PC-9 (cell line): ENCODE results near the gene GPM6B. TPM values are rescaled to one million over a fixed set of nuclear protein-coding genes. Genes with fewer than 3 reads are reported as not detected.

Source experiments
- Bru-seq: library from RNA; stranded (reverse); fragments of 400-500 nt; gene quantifications from one replicate; lab custom pipeline; 2021; lab: Mats Ljungman, UMichigan
- BruChase-seq, 2 experiments: library from RNA; stranded (reverse); fragments of 400-500 nt; gene quantifications; one replicate each; lab custom pipeline; 2021; lab: Mats Ljungman, UMichigan
- BruUV-seq: library from RNA; stranded (reverse); fragments of 400-500 nt; replicated peaks from 2 replicates; lab custom pipeline; 2021; lab: Mats Ljungman, UMichigan
- CTCF ChIA-PET: fragments of 300-600 bp; sonication (Branson Sonifier 250); formaldehyde crosslinking; loops from one replicate; lab custom pipeline; 2022; ENCODE audit warnings: antibody characterized with exemption; lab: Charles Lee
- POLR2A ChIA-PET: fragments of 300-600 bp; sonication (Branson Sonifier 250); formaldehyde crosslinking; loops from one replicate; lab custom pipeline; 2022; ENCODE audit warnings: antibody characterized with exemption; ENCODE audit not compliant: unreplicated experiment; lab: Charles Lee
- DNase-seq, 2 experiments: peaks; one replicate each; pipeline versions ENCODE4 v3.0.0 to v3.0.0-alpha.2; 2015 to 2022; ENCODE audit warnings: mixed read lengths in 1 of 2
- H2AFZ ChIP-seq: fragments of 200-600 bp; sonication (generic); 2 replicates; pipeline ENCODE4 v1.8.1; 2017; ENCODE audit warnings: antibody characterized with exemption
- H3F3A ChIP-seq: fragments of 200-600 bp; sonication (generic); 2 replicates; pipeline ENCODE4 v1.8.1; 2017; ENCODE audit warnings: antibody characterized with exemption, mild to moderate bottlenecking, low read depth; ENCODE audit not compliant: insufficient read depth
- H3K27ac ChIP-seq: fragments of 200-600 bp; sonication (generic); 2 replicates; pipeline ENCODE4 v1.6.1; 2016; ENCODE audit warnings: mixed run types
- H3K27me3 ChIP-seq: fragments of 200-600 bp; sonication (generic); 2 replicates; pipeline ENCODE4 v1.6.1; 2016; ENCODE audit warnings: low read depth, mixed run types; ENCODE audit not compliant: insufficient read depth
- H3K36me3 ChIP-seq: fragments of 200-600 bp; sonication (generic); 2 replicates; pipeline ENCODE4 v1.6.1; 2016; ENCODE audit warnings: low read depth, mixed run types
- H3K4me1 ChIP-seq: fragments of 200-600 bp; sonication (generic); replicated peaks from 2 replicates; pipeline ENCODE4 v1.6.1; 2016; ENCODE audit warnings: mixed run types; ENCODE audit not compliant: insufficient read depth
- H3K4me2 ChIP-seq: fragments of 200-600 bp; sonication (generic); 2 replicates; pipeline ENCODE4 v1.6.1; 2017; ENCODE audit warnings: mixed run types
- H3K4me3 ChIP-seq: fragments of 200-600 bp; sonication (generic); 2 replicates; pipeline ENCODE4 v1.6.1; 2016; ENCODE audit warnings: mixed run types
- H3K79me2 ChIP-seq: fragments of 200-600 bp; sonication (generic); 2 replicates; pipeline ENCODE4 v1.6.1; 2017; ENCODE audit warnings: low read depth, mixed run types
- H3K9me2 ChIP-seq: fragments of 200-600 bp; sonication (generic); 2 replicates; pipeline ENCODE4 v1.8.1; 2017; ENCODE audit warnings: mild to moderate bottlenecking; ENCODE audit not compliant: insufficient read depth
- H3K9me3 ChIP-seq: fragments of 200-600 bp; sonication (generic); 2 replicates; pipeline ENCODE4 v1.8.1; 2016; ENCODE audit warnings: low read depth; ENCODE audit not compliant: insufficient read depth
- H4K20me1 ChIP-seq: fragments of 200-600 bp; sonication (generic); 2 replicates; pipeline ENCODE4 v1.8.1; 2017; ENCODE audit not compliant: insufficient read depth
- EZH2 ChIP-seq: fragments of 200-600 bp; sonication (generic); IDR thresholded peaks from 2 replicates; pipeline ENCODE4 v1.8.0; 2017; ENCODE audit warnings: antibody characterized with exemption, low read depth
- intact Hi-C: fragments of 100-400 bp; cut with micrococcal nuclease; formaldehyde crosslinking; loops from one replicate; pipeline ENCODE4 v1.10.0; 2022; ENCODE audit not compliant: unreplicated experiment
- long read RNA-seq: library from polyadenylated mRNA; stranded (forward); transcript quantifications from one replicate; pipeline ENCODE4 v2.0.0, GENCODE V29; 2022
- total RNA-seq: library from RNA; stranded (reverse); gene quantifications from 2 replicates; pipeline ENCODE4 v1.2.3, GENCODE V29; 2021
- TF ChIP-seq, protein P1 (sequence below): fragments of 200-600 bp; sonication (generic); conservative IDR thresholded peaks from 2 replicates; pipeline ENCODE4 v1.6.1; 2017; ENCODE audit warnings: mixed run types, antibody characterized with exemption, mild to moderate bottlenecking, moderate library complexity

GPM6B gene, protein sequence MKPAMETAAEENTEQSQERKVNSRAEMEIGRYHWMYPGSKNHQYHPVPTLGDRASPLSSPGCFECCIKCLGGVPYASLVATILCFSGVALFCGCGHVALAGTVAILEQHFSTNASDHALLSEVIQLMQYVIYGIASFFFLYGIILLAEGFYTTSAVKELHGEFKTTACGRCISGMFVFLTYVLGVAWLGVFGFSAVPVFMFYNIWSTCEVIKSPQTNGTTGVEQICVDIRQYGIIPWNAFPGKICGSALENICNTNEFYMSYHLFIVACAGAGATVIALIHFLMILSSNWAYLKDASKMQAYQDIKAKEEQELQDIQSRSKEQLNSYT
- not detected in 2 replicates for total RNA-seq
- Bru-seq, nascent RNA, result percentile 1 among the genes with signal in this experiment
- percentile 0 among the genes with signal in this experiment for BruChase-seq, experiment 1, labeled RNA remaining after a 2-hour chase
- BruChase-seq, experiment 2, labeled RNA remaining after a 6-hour chase, result not detected
- long read RNA-seq, partial matches to known transcripts, result 11 of 11 reads
- long read RNA-seq, other reads (novel, unspliced or antisense), result 0 of 11 reads

DNA sequence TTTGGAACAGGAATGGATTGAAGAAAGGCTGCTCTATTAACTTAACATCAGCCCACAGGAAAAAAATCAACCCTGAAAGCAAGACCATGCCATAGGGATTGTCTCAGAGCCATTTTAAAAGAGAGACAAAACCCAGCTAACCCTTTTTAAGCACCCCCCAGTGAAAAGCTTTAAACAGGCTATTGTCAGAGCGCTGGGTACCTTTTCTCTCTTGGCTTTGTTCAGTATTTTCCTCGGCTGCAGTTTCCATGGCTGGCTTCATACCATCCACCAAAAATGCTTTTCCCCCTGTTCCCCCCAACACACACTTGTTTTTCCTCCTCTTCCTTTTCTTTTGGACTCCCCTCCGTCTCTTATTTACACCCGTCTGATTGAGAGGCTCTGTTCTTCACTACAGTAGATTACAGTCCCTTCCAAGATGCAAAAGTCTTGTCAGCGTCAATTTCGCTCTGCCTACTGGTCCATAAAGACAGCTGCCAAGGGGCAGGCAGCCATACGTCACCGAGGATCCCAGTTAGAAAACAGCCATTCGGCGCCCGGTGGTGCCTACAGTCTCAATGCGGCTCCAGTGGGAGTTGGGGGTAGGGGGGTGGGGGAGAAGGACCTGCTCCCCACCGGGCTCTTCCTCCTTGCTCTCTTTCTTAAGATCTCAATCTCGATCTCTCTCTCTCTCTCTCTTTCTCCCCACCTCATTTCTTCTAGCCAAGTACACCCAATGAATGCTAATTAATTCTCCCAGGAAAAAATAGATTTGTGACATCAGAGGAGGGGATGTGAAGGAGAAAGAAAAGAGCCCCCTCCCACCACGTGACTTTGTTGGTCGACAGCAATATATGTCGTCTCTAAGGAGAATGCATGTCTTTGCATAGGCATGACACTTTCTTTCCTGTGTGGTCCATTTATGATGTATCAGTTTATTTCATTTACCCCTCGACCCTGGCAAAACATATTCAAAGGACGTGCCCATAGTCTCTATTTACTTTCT, at the start of gene GPM6B:
Gene GPM6B (minus strand): TSS at position 451 of the 985 bp plus-strand sequence. CDS start 189 bp downstream, at position 262.
- Histone ChIP-seq H3K79me2 (no peaks in the 10 kb centered on the region), H3K27ac (no peak within 1 kb of the TSS), H4K20me1 (no peaks in the 10 kb centered on the region), H3K9me3 (no peaks in the 10 kb centered on the region), H3K27me3 (peaks cover 44% of the 10 kb centered on the region), H3K36me3 (no peaks in the 10 kb centered on the region), H3K4me1 (no peaks in the 10 kb centered on the region), H3K9me2 (no peaks in the 10 kb centered on the region), H3F3A (no peaks in the 10 kb centered on the region), H3K4me3 (no peak within 1 kb of the TSS), H2AFZ (no peak within 1 kb of the TSS), H3K4me2 (no peak within 1 kb of the TSS)
- POLR2A ChIA-PET, result no interaction called here
- TF ChIP-seq, protein P1, sequence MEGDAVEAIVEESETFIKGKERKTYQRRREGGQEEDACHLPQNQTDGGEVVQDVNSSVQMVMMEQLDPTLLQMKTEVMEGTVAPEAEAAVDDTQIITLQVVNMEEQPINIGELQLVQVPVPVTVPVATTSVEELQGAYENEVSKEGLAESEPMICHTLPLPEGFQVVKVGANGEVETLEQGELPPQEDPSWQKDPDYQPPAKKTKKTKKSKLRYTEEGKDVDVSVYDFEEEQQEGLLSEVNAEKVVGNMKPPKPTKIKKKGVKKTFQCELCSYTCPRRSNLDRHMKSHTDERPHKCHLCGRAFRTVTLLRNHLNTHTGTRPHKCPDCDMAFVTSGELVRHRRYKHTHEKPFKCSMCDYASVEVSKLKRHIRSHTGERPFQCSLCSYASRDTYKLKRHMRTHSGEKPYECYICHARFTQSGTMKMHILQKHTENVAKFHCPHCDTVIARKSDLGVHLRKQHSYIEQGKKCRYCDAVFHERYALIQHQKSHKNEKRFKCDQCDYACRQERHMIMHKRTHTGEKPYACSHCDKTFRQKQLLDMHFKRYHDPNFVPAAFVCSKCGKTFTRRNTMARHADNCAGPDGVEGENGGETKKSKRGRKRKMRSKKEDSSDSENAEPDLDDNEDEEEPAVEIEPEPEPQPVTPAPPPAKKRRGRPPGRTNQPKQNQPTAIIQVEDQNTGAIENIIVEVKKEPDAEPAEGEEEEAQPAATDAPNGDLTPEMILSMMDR, result no peak
- TF ChIP-seq EZH2, result no peak
- intact Hi-C loops, result no loop called here
- no peak for DNase-seq
- no TSS peak for BruUV-seq
- CTCF ChIA-PET, result no interaction called here

DNA sequence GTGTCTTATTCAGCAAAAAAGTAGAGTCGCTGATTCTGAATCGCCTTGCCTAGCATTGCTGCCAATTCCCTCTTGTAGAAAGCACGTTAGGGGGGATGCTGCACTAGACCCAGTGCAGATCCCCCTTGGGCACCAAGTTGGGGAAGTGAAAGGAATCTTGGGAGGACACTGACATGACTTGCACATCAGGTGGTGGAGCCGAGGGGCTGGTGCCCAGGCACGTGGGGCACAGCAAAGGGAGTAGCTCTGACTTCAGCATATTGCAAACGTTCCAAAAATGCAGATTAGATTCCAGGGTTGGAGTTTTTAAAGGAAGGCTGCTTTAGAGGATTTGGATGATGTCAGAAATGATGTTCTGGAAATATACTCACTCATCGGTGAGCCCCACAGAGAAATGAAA, 47.4 kb upstream of the GPM6B start:
- H4K20me1 ChIP-seq, result no peaks in the 10 kb centered on the region
- CTCF ChIA-PET, result no interaction called here

More for the DNA sequence above, 47.4 kb upstream of the GPM6B start:
- H3K27me3 ChIP-seq, result peaks cover 12% of the 10 kb centered on the region
- H3K79me2 ChIP-seq, result no peaks in the 10 kb centered on the region
- no peak for TF ChIP-seq EZH2
- TF ChIP-seq, protein P1, result no peak
- POLR2A ChIA-PET, result no interaction called here
- no peak overlapping the region for H2AFZ ChIP-seq
- H3K9me3 ChIP-seq, result no peaks in the 10 kb centered on the region
- no TSS peak for BruUV-seq
- no peaks in the 10 kb centered on the region for H3K36me3 ChIP-seq
- H3K4me2 ChIP-seq, result no peak overlapping the region
- no peaks in the 10 kb centered on the region for H3K9me2 ChIP-seq
- H3K4me1 ChIP-seq, result no peaks in the 10 kb centered on the region
- H3K27ac ChIP-seq, result no peak overlapping the region
- H3K4me3 ChIP-seq, result no peak overlapping the region
- no peak for DNase-seq
- no peaks in the 10 kb centered on the region for H3F3A ChIP-seq
- intact Hi-C loops, result no loop called here
